GM12874 (cell line): ENCODE data around the gene ACSL1.

ENCODE experiments used
- TF ChIP-seq, protein P1 (sequence below): IDR thresholded peaks from 2 replicates; pipeline ENCODE4 v1.5.1; 2011; ENCODE audit warnings: low read depth, mild to moderate bottlenecking, control low read depth, low read length, moderate library complexity; ENCODE audit not compliant: insufficient read depth

The ACSL1 gene

GRCh38 chr4:184803874-184804273 lies 21.9 kb downstream of the ACSL1 start:
- TF ChIP-seq, protein P1, sequence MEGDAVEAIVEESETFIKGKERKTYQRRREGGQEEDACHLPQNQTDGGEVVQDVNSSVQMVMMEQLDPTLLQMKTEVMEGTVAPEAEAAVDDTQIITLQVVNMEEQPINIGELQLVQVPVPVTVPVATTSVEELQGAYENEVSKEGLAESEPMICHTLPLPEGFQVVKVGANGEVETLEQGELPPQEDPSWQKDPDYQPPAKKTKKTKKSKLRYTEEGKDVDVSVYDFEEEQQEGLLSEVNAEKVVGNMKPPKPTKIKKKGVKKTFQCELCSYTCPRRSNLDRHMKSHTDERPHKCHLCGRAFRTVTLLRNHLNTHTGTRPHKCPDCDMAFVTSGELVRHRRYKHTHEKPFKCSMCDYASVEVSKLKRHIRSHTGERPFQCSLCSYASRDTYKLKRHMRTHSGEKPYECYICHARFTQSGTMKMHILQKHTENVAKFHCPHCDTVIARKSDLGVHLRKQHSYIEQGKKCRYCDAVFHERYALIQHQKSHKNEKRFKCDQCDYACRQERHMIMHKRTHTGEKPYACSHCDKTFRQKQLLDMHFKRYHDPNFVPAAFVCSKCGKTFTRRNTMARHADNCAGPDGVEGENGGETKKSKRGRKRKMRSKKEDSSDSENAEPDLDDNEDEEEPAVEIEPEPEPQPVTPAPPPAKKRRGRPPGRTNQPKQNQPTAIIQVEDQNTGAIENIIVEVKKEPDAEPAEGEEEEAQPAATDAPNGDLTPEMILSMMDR = no peak

- TF ChIP-seq, protein P1 = no peak
Measured at GRCh38 chr4:184803133-184803532, 22.6 kb downstream of the ACSL1 start.

DNA sequence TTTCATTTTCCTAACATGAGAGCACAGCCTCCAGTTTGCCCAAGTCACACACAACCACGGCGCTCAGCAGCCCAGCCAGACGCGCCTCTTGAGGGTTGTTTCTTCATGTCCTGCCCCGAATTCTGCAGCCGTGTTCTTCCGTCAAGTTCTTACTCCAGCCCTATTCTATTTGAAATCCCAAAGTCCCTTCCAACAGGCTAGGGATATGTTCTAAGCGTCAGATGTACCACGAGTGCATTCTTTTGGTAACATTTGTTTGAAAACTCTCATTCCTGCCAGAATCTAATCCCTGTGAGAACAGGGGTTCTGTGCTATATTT lies 23.1 kb downstream of the ACSL1 start:
- TF ChIP-seq, protein P1 = no peak

- TF ChIP-seq, protein P1 = no peak
Measured at GRCh38 chr4:184801781-184802696, 23.7 kb downstream of the ACSL1 start.

DNA sequence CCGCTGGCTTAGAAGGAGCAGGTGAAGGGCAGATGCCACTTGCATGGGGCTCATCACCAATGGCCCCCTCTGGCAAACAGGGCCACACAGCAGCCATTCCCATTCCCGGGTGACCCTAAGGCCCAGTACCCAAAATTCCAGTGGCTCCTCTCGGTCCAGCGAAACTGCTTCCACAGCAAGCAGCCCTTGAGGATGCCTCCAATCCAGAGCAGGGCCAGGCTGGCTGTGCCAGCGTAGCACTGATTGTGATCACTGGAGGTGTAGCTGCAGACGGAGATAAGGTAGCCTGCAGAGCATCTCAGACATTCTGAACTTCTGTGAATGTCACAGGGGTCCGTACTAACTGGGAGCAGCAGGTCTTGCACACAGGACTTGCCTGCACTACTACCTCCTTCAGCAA lies 27.3 kb downstream of the ACSL1 start:
- TF ChIP-seq, protein P1 = no peak

DNA sequence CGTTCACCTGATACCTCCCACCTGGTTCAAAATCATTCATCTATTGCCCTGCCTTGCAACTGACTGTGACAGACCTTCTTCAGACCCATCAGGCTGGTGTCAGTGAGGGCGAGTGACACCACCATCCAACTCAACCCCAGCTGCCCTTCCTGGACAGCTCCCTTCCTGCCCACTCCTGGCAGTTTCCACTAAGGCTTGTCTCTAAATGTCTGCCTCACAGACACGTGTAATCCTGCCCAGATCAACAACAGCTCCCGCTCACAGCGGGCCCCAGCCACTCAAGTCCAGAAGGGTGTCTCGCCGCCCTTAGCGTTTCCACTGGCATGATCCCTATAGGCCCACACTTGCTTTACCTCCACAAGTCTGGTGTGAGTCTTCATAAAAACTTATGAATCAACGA lies 28.9 kb downstream of the ACSL1 start:
- TF ChIP-seq, protein P1 = no peak

- TF ChIP-seq, protein P1 = no peak
Measured at GRCh38 chr4:184795214-184795844, 30.4 kb downstream of the ACSL1 start.
